ENCODE results near the gene LYZL4. TPM values are rescaled to one million over a fixed set of nuclear protein-coding genes. Genes with fewer than 3 reads are reported as not detected.

The LYZL4 gene
- total and polyA plus RNA-seq, 2 of the 4 experiments (the other 2 are of a cell fraction): not detected

GRCh38 chr3:42377681-42378080 is 32.7 kb downstream of the LYZL4 start:
- intact Hi-C loops (cut with micrococcal nuclease) (no loop called here), in situ Hi-C loops (cut with MboI; ENCODE audit: low sequenced_read_pairs) (no loop called here)

More at GRCh38 chr3:42377681-42378080, 32.7 kb downstream of the LYZL4 start:
- H2BK20ac ChIP-seq (ENCODE audit: low read depth, low read length): no peak overlapping the region
- H2BK120ac ChIP-seq (ENCODE audit: low read depth, low read length): no peak overlapping the region
- no peak overlapping the region for H3K27ac ChIP-seq (ENCODE audit: insufficient read depth, low read length)
- no peaks in the 10 kb centered on the region for H3K4me1 ChIP-seq (ENCODE audit: control insufficient read depth, insufficient read depth, low read length)
- H3K23ac ChIP-seq (ENCODE audit: low read depth, low read length): no peak overlapping the region
- no peak overlapping the region for H2AK9ac ChIP-seq (replicated peaks; ENCODE audit: low read depth, low read length, poor library complexity)
- dilution Hi-C loops (cut with HindIII; ENCODE audit: low sequenced_read_pairs, unreplicated experiment): no loop called here
- H3K9me1 ChIP-seq (ENCODE audit: insufficient read depth, low read length): no peaks in the 10 kb centered on the region
- no peaks in the 10 kb centered on the region for H3K79me1 ChIP-seq (ENCODE audit: low read depth in 1 of 2, low read length in 2 of 2)
- H2BK5ac ChIP-seq (ENCODE audit: low read depth, low read length, poor library complexity, severe bottlenecking): no peak overlapping the region
- H3K14ac ChIP-seq (replicated peaks; ENCODE audit: low read depth, low read length): no peak overlapping the region
- POLR2A ChIA-PET (ENCODE audit: unreplicated experiment): no interaction called here
- no peak overlapping the region for H2AK5ac ChIP-seq (ENCODE audit: low read depth, low read length)
- H3K18ac ChIP-seq (ENCODE audit: low read depth, low read length): no peak overlapping the region
- H4K20me1 ChIP-seq (ENCODE audit: insufficient read depth, low read length): no peaks in the 10 kb centered on the region
- H2BK15ac ChIP-seq (ENCODE audit: low read depth, low read length): no peak overlapping the region
- no peak overlapping the region for H3K4me2 ChIP-seq (ENCODE audit: low read depth, low read length)
- no peaks in the 10 kb centered on the region for H3K27me3 ChIP-seq (ENCODE audit: control insufficient read depth, insufficient read depth, low read length)
- H3K9ac ChIP-seq (ENCODE audit: low read depth, low read length): no peak overlapping the region
- H3K36me3 ChIP-seq (ENCODE audit: control insufficient read depth, insufficient read depth, low read length): no peaks in the 10 kb centered on the region
- 80% methylated on average over 1 of the region's 2 CpGs; no CpG with 5 or more reads in 1 of the 2 experiments for WGBS, 2 experiments (ENCODE audit: extremely low coverage in 2 of 2, insufficient read length in 1 of 2)
- no peak overlapping the region for H3K4ac ChIP-seq (ENCODE audit: low read depth, low read length)
- no peak for ATAC-seq (ENCODE audit: low read depth)
- H4K5ac ChIP-seq (ENCODE audit: low read depth, low read length): no peak overlapping the region
- no peak overlapping the region for H2AFZ ChIP-seq (replicated peaks; ENCODE audit: low read length, poor library complexity)
- H3K4me3 ChIP-seq (ENCODE audit: insufficient read depth, low read depth, low read length): no peak overlapping the region
- CTCF ChIA-PET: no interaction called here
- no TSS peak for BruUV-seq (replicated peaks)
- TF ChIP-seq FOS (IDR thresholded peaks at IDR 0.05; ENCODE audit: low read depth, low read length) (no peak), SMC3 (IDR thresholded peaks at IDR 0.05; ENCODE audit: low read depth, low read length) (no peak), MAZ (IDR thresholded peaks at IDR 0.05; ENCODE audit: borderline replicate concordance, low read depth, low read length) (no peak), MAFK (IDR thresholded peaks at IDR 0.05; ENCODE audit: low read depth, low read length) (no peak), POLR2A (IDR thresholded peaks at IDR 0.05; ENCODE audit: low read depth, low read length) (no peak), CHD1 (IDR thresholded peaks at IDR 0.05; ENCODE audit: low read depth, low read length) (no peak), MXI1 (IDR thresholded peaks at IDR 0.05; ENCODE audit: borderline replicate concordance, low read depth, low read length) (no peak), CEBPB (IDR thresholded peaks at IDR 0.05; ENCODE audit: low read depth, low read length) (no peak), RCOR1 (IDR thresholded peaks at IDR 0.05; ENCODE audit: insufficient replicate concordance, low read length) (no peak), RFX5 (IDR thresholded peaks at IDR 0.05; ENCODE audit: low read depth, low read length) (no peak), NFE2L2 (IDR thresholded peaks at IDR 0.05; ENCODE audit: low read depth, low read length) (no peak), BHLHE40 (IDR thresholded peaks at IDR 0.05; ENCODE audit: low read depth, low read length) (no peak), RAD21 (IDR thresholded peaks at IDR 0.05; ENCODE audit: low read length) (no peak)
- TF ChIP-seq, protein P1, sequence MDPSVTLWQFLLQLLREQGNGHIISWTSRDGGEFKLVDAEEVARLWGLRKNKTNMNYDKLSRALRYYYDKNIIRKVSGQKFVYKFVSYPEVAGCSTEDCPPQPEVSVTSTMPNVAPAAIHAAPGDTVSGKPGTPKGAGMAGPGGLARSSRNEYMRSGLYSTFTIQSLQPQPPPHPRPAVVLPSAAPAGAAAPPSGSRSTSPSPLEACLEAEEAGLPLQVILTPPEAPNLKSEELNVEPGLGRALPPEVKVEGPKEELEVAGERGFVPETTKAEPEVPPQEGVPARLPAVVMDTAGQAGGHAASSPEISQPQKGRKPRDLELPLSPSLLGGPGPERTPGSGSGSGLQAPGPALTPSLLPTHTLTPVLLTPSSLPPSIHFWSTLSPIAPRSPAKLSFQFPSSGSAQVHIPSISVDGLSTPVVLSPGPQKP (IDR thresholded peaks at IDR 0.05; ENCODE audit: borderline replicate concordance, low read depth, low read length): no peak
- TF ChIP-seq, protein P2, sequence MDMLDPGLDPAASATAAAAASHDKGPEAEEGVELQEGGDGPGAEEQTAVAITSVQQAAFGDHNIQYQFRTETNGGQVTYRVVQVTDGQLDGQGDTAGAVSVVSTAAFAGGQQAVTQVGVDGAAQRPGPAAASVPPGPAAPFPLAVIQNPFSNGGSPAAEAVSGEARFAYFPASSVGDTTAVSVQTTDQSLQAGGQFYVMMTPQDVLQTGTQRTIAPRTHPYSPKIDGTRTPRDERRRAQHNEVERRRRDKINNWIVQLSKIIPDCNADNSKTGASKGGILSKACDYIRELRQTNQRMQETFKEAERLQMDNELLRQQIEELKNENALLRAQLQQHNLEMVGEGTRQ (IDR thresholded peaks at IDR 0.05; ENCODE audit: low read depth, low read length): no peak
- TF ChIP-seq, protein P3, sequence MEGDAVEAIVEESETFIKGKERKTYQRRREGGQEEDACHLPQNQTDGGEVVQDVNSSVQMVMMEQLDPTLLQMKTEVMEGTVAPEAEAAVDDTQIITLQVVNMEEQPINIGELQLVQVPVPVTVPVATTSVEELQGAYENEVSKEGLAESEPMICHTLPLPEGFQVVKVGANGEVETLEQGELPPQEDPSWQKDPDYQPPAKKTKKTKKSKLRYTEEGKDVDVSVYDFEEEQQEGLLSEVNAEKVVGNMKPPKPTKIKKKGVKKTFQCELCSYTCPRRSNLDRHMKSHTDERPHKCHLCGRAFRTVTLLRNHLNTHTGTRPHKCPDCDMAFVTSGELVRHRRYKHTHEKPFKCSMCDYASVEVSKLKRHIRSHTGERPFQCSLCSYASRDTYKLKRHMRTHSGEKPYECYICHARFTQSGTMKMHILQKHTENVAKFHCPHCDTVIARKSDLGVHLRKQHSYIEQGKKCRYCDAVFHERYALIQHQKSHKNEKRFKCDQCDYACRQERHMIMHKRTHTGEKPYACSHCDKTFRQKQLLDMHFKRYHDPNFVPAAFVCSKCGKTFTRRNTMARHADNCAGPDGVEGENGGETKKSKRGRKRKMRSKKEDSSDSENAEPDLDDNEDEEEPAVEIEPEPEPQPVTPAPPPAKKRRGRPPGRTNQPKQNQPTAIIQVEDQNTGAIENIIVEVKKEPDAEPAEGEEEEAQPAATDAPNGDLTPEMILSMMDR (conservative IDR thresholded peaks at IDR 0.05; ENCODE audit: low read depth, low read length): no peak
- H3K56ac ChIP-seq (ENCODE audit: extremely low read depth, insufficient read depth, low read length): no peak overlapping the region
- no peak overlapping the region for H4K8ac ChIP-seq (ENCODE audit: low read depth in 2 of 2, low read length in 2 of 2)
- no peak overlapping the region for H4K91ac ChIP-seq (ENCODE audit: insufficient read depth, low read depth, low read length)
- no peaks in the 10 kb centered on the region for H3K9me3 ChIP-seq (ENCODE audit: control insufficient read depth, insufficient read depth, low read length)
- no peak for DNase-seq

Data from IMR-90 (cell line).